Aorta (tissue), 5 donors: ENCODE results near the gene MAPK14. TPM values are rescaled to one million over a fixed set of nuclear protein-coding genes. Genes with fewer than 3 reads are reported as not detected.
"Not testable (repeated sequence)": the region's sequence is repeated elsewhere in the genome, so short reads cannot be mapped to it uniquely, and the experiment has no call there.

Source experiments
- ATAC-seq: fragments of 200-7000 bp; cut with Tn5 transposase; one replicate; pipeline ENCODE4 v1.9.1; 2022; ENCODE audit warnings: moderate library complexity; ENCODE audit not compliant: low FRiP score
- DNase-seq, 2 donors: peaks; one replicate each; pipeline ENCODE4 v3.0.0-alpha.2; 2020
- H3K27ac ChIP-seq, 2 donors: one replicate each; pipeline ENCODE4 v1.5.1; 2013; ENCODE audit warnings: low read length in 2 of 2, mild to moderate bottlenecking in 2 of 2, moderate library complexity in 2 of 2, control low read depth in 1 of 2, inconsistent platforms in 1 of 2, low read depth in 1 of 2
- H3K27me3 ChIP-seq, 2 donors: one replicate each; pipeline ENCODE4 v1.6.1; 2013; ENCODE audit warnings: control low read depth in 1 of 2, low read length in 1 of 2, mild to moderate bottlenecking in 1 of 2, moderate library complexity in 1 of 2; ENCODE audit not compliant: insufficient read depth in 2 of 2, control insufficient read depth in 1 of 2
- H3K36me3 ChIP-seq, 2 donors: one replicate each; pipeline ENCODE4 v1.6.1; 2013; ENCODE audit warnings: control low read depth in 1 of 2, low read length in 1 of 2, mild to moderate bottlenecking in 1 of 2; ENCODE audit not compliant: insufficient read depth in 2 of 2, control insufficient read depth in 1 of 2
- H3K4me1 ChIP-seq, 2 donors: one replicate each; pipeline ENCODE4 v1.6.1; 2013; ENCODE audit warnings: low read length in 2 of 2, control low read depth in 1 of 2, mild to moderate bottlenecking in 1 of 2, moderate library complexity in 1 of 2; ENCODE audit not compliant: insufficient read depth in 2 of 2, control insufficient read depth in 1 of 2
- H3K4me3 ChIP-seq, 2 donors: one replicate each; pipeline ENCODE4 v1.5.1; 2013; ENCODE audit warnings: low read length in 2 of 2, control low read depth in 1 of 2, mild to moderate bottlenecking in 1 of 2
- H3K9me3 ChIP-seq: one replicate; pipeline ENCODE4 v1.6.1; 2013; ENCODE audit warnings: mild to moderate bottlenecking, low read length; ENCODE audit not compliant: control insufficient read depth
- WGBS, 2 donors: extraction: QIAGEN DNeasy Blood & Tissue Kit; methylation state at CpG; one replicate each; pipeline ENCODE4 v1.1.7; 2013; 5-methylcytosine and 5-hydroxymethylcytosine counted together
- intact Hi-C, 2 donors: fragments of 100-400 bp; cut with DNase I; formaldehyde crosslinking; loops; one replicate each; pipeline versions ENCODE4 v1.14.2 to v1.15.0; 2022
- polyA plus RNA-seq, 2 donors: library from polyadenylated mRNA; stranded (reverse); fragments of 200-250 nt; gene quantifications; one replicate each; pipeline ENCODE4 v1.2.3, GENCODE V29; 2013
- total RNA-seq, 2 donors: library from RNA; stranded (reverse); fragmentation: NEBNext Ultra II Directional; extraction: Animal tissue kit (Norgen Biotek cat#: 25700); gene quantifications; one replicate each; pipeline ENCODE4 v1.2.1, GENCODE V29; 2021
- donor health status: healthy with polysubstance abuse.
- donor health status: Bipolar disorder and iron deficiency.
- donor health status: DM: no; HTN: no; CAD: no.
- donor health status: DM: no; HTN: no; CAD: no.
- donor health status: DM: yes; HTN: yes; CAD: no.

Gene MAPK14
- total and polyA plus RNA-seq, 4 donors = 19.8 to 62.0 (median 38.5) TPM

GRCh38 chr6:36124346-36124745 lies 96.7 kb downstream of the MAPK14 start:
- not testable (repeated sequence) for H3K4me1 ChIP-seq, ATAC-seq, H3K36me3 ChIP-seq, DNase-seq, H3K27me3 ChIP-seq, H3K27ac ChIP-seq, H3K9me3 ChIP-seq, H3K4me3 ChIP-seq
- intact Hi-C loops = loop anchor here (2.0 to 10.0 kb wide), 4 partner anchors 70 to 243 kb away; partner anchors contain the start of gene BRPF3 (in 1 of the 2)
- 85 to 87% methylated on average over 5 to 8 of the region's 8 CpGs for WGBS, 2 donors

GRCh38 chr6:36124881-36125280 lies 97.3 kb downstream of the MAPK14 start:
- Histone ChIP-seq H3K27ac (no peak overlapping the region), H3K27me3 (no peaks in the 10 kb centered on the region), H3K4me3 (no peak overlapping the region), H3K4me1 (no peaks in the 10 kb centered on the region), H3K9me3 (no peaks in the 10 kb centered on the region), H3K36me3 (no peaks in the 10 kb centered on the region)
- DNase-seq = no peak
- 68 to 75% methylated on average over 3 of the region's 3 CpGs for WGBS, 2 donors
- no peak for ATAC-seq
- intact Hi-C loops = loop anchor here (2.0 to 10.0 kb wide), 4 partner anchors 70 to 242 kb away; partner anchors contain the start of gene BRPF3 (in 1 of the 2)

- H3K4me1 ChIP-seq = no peaks in the 10 kb centered on the region
- DNase-seq = no peak
- intact Hi-C loops = loop anchor here (2.0 to 10.0 kb wide), 2 partner anchors 69 kb away; partner anchors contain the start of gene BRPF3 (in 1 of the 2)
- WGBS, 2 donors = 75 to 76% methylated on average over 8 of the region's 8 CpGs
- no peaks in the 10 kb centered on the region for H3K27me3 ChIP-seq
- no peak overlapping the region for H3K4me3 ChIP-seq
- no peaks in the 10 kb centered on the region for H3K36me3 ChIP-seq
- H3K9me3 ChIP-seq = no peaks in the 10 kb centered on the region
- H3K27ac ChIP-seq = no peak overlapping the region
- ATAC-seq = no peak
Measured at GRCh38 chr6:36125575-36125974, 98.0 kb downstream of the MAPK14 start.

- WGBS, 2 donors = 78 to 86% methylated on average over 2 of the region's 2 CpGs
- no peak for ATAC-seq
Measured at GRCh38 chr6:36126121-36126520, 98.5 kb downstream of the MAPK14 start.

GRCh38 chr6:36126553-36127458 lies 99.2 kb downstream of the MAPK14 start:
- H3K9me3 ChIP-seq = no peaks in the 10 kb centered on the region
- DNase-seq (no peak), ATAC-seq (no peak)
- H3K4me3 ChIP-seq = no peak overlapping the region
- no peaks in the 10 kb centered on the region for H3K4me1 ChIP-seq
- H3K27ac ChIP-seq = no peak overlapping the region
- WGBS, 2 donors = 82% methylated on average over 10 of the region's 10 CpGs
- H3K27me3 ChIP-seq = no peaks in the 10 kb centered on the region
- H3K36me3 ChIP-seq = no peaks in the 10 kb centered on the region
- intact Hi-C loops = loop anchor here in 1 of 2 donors (10.0 kb wide), 1 partner anchor 68 kb away; the partner anchor contains the start of gene BRPF3

More at GRCh38 chr6:36126121-36126520, 98.5 kb downstream of the MAPK14 start:
- H3K4me3 ChIP-seq = no peak overlapping the region
- H3K9me3 ChIP-seq = no peaks in the 10 kb centered on the region
- no peaks in the 10 kb centered on the region for H3K36me3 ChIP-seq
- no peak for DNase-seq
- no peaks in the 10 kb centered on the region for H3K27me3 ChIP-seq
- no peaks in the 10 kb centered on the region for H3K4me1 ChIP-seq
- no peak overlapping the region for H3K27ac ChIP-seq
- intact Hi-C loops = loop anchor here in 1 of 2 donors (10.0 kb wide), 1 partner anchor 69 kb away; the partner anchor contains the start of gene BRPF3

GRCh38 chr6:36127462-36128016 lies 99.9 kb downstream of the MAPK14 start:
- no peaks in the 10 kb centered on the region for H3K9me3 ChIP-seq
- H3K4me1 ChIP-seq = no peaks in the 10 kb centered on the region
- DNase-seq (peak in 1 of 2 donors; percentile 87), ATAC-seq (peak; percentile 61)
- H3K27ac ChIP-seq = no peak overlapping the region
- intact Hi-C loops = loop anchor here in 1 of 2 donors (10.0 kb wide), 1 partner anchor 67 kb away; the partner anchor contains the start of gene BRPF3
- no peaks in the 10 kb centered on the region for H3K36me3 ChIP-seq
- 85 to 87% methylated on average over 8 of the region's 8 CpGs for WGBS, 2 donors
- no peaks in the 10 kb centered on the region for H3K27me3 ChIP-seq
- H3K4me3 ChIP-seq = no peak overlapping the region

- DNase-seq = no peak
- intact Hi-C loops = loop anchor here in 1 of 2 donors (10.0 kb wide), 1 partner anchor 67 kb away; the partner anchor contains the start of gene BRPF3
Measured at GRCh38 chr6:36128073-36128472, 100.5 kb downstream of the MAPK14 start.

GRCh38 chr6:36128793-36129192 lies 101.2 kb downstream of the MAPK14 start:
- Histone ChIP-seq H3K27me3 (no peaks in the 10 kb centered on the region), H3K4me3 (no peak overlapping the region), H3K4me1 (no peaks in the 10 kb centered on the region), H3K9me3 (no peaks in the 10 kb centered on the region), H3K36me3 (no peaks in the 10 kb centered on the region), H3K27ac (no peak overlapping the region)
- intact Hi-C loops = loop anchor here in 1 of 2 donors (10.0 kb wide), 1 partner anchor 66 kb away; the partner anchor contains the start of gene BRPF3
- DNase-seq (no peak), ATAC-seq (no peak)
- 94 to 98% methylated on average over 3 of the region's 3 CpGs for WGBS, 2 donors

More at GRCh38 chr6:36128073-36128472, 100.5 kb downstream of the MAPK14 start:
- Histone ChIP-seq H3K4me1 (no peaks in the 10 kb centered on the region), H3K27me3 (no peaks in the 10 kb centered on the region), H3K9me3 (no peaks in the 10 kb centered on the region), H3K27ac (no peak overlapping the region), H3K36me3 (no peaks in the 10 kb centered on the region), H3K4me3 (no peak overlapping the region)
- no peak for ATAC-seq
- WGBS, 2 donors = 95 to 97% methylated on average over 5 of the region's 5 CpGs
